GM03348 (cell line): ENCODE results near the gene KATNB1.

Source experiments
- DNase-seq: peaks from one replicate; pipeline ENCODE4 v3.0.0; 2012; ENCODE audit warnings: low spot score

The KATNB1 gene, protein sequence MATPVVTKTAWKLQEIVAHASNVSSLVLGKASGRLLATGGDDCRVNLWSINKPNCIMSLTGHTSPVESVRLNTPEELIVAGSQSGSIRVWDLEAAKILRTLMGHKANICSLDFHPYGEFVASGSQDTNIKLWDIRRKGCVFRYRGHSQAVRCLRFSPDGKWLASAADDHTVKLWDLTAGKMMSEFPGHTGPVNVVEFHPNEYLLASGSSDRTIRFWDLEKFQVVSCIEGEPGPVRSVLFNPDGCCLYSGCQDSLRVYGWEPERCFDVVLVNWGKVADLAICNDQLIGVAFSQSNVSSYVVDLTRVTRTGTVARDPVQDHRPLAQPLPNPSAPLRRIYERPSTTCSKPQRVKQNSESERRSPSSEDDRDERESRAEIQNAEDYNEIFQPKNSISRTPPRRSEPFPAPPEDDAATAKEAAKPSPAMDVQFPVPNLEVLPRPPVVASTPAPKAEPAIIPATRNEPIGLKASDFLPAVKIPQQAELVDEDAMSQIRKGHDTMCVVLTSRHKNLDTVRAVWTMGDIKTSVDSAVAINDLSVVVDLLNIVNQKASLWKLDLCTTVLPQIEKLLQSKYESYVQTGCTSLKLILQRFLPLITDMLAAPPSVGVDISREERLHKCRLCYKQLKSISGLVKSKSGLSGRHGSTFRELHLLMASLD

DNA sequence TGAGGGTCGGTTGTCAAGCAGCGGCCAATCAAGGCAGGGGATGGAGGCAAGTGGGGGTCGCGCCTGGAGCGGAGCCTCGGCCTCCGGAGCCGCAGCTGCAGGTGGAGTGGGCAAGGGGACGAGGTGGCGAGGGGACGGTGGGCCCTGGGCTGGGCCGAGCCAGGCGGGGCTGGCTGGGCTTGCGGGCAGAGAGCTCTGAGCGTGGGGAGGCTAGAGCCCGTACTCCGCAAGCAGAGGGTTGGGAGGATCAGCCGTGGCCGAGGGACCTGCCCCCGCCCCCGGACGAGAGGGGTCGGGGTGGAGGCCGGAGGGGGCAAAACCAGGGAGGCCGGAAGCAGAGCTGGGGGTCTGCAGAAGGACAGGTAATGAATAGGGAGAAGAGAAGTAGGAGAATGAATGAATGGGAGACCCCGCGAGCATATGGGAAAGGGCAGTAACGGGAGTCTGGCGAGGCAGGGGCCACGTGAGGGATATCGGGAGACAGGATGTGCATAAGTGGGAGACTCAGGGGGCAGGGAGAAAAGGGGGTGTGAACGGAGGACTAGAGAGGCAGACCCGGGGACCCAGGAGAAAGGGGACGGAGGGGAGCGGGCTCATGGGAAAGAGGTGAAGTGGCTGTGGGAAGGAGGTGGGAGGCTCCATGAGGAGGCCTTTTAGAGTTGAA is at the start of gene KATNB1:
KATNB1 (plus strand) TSS at position 16 of the 664 bp plus-strand sequence. CDS start 1,474 bp downstream, outside the sequence.
- no peak for DNase-seq

DNA sequence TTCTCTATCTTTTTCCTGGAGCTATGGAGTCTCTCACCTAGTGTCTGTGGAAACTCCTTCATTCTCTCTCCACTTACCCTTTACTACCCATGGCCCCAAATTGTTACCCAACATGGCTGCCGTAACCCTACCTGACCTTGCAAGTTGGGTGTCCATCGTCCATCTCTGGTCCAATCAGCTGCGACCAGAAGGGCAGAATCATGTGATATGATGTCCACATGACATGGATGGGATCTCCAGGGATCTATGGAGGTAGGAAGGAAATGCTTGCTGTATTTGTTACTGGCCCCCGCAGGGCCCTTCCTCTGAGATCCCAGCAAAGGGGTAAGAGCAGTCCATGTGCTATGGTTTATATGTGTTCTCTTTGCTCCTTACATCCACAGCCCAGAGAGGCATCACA is 49.0 kb upstream of the KATNB1 start:
- DNase-seq = no peak

DNA sequence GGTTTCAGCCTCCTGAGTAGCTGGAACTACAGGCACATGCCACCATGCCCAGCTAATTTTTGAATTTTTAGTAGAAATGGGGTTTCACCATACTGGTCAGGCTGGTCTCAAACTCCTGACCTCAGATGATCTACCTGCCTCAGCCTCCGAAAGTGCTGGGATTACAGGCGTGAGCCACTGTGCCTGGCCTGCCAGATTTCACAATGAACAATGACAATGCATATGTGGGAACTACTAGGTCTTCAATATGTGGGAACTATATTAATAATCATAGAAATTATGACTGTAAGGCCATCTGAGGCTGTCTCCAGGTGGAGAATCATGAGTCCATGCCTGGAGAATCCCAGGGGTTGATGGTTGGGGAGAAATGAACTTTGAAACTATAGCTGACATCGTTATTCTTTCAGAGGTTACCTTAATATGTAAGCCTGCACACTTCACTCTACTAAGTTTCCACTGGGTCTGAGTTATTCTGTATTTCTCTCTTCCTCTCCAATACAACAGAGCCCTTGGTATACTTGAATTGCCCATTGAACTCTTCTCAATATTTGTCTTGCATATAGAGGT is 48.1 kb upstream of the KATNB1 start:
- no peak for DNase-seq

DNA sequence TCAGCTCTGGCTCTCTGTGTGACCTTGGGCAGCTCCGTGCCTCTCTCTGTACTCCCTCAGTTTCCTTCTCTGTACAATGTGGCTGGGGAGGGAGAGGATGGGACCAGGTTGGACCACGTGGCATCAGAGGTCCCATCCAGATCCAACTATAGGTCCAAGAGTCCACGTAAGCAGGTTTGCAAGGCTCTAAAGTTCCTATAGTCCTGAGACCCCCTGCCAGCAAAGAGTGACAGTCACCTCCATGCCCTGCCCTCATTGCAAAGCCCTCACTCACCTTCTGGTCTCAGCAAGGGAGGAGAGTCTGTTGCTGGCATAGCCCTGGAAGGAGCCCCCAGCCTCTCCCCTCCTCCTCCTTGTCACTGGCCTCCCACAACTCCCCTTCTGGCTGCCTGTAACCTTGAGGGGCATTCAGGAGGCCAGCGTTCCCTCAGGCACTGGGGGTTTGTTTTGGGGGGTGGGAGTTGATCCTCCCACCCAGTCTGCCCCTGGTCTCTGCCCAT is 47.0 kb upstream of the KATNB1 start:
- DNase-seq = no peak

DNA sequence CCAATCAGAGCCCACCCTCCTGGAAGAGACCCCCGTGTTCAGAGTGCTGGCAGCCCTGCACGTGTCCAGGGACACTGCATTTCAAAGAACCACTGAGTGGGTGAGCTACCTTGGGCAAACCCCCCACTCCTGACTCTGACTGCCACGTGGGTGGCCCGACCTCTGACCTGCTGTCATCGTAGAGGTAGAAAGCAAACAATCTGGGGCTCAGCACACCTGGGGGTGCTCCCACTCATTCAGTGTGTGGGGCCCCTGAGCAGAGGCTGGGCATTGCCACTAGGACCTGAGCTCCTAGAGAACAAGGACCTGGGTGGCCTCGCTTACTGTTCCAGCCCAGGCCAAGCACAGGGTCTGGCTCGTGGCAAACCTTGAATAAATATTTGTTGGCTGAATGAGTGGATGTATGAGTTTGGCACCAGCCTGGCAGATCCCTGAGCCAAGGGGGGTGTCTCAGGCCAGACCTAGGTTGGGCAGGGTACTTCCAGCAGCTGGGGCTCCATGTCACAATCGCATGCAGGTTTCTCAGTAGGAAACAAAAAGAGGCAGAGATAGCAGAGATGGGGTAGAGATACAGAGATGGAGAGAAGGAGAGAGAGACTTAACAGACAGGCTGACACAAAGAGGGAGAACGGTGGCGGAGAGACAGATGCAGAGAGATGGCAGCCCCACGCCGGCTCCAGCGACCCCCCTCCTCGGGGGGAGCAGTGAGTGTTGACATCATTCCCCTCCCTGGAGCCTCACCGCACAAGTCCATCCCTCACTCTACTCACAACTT is 46.4 kb upstream of the KATNB1 start:
- no peak for DNase-seq

DNA sequence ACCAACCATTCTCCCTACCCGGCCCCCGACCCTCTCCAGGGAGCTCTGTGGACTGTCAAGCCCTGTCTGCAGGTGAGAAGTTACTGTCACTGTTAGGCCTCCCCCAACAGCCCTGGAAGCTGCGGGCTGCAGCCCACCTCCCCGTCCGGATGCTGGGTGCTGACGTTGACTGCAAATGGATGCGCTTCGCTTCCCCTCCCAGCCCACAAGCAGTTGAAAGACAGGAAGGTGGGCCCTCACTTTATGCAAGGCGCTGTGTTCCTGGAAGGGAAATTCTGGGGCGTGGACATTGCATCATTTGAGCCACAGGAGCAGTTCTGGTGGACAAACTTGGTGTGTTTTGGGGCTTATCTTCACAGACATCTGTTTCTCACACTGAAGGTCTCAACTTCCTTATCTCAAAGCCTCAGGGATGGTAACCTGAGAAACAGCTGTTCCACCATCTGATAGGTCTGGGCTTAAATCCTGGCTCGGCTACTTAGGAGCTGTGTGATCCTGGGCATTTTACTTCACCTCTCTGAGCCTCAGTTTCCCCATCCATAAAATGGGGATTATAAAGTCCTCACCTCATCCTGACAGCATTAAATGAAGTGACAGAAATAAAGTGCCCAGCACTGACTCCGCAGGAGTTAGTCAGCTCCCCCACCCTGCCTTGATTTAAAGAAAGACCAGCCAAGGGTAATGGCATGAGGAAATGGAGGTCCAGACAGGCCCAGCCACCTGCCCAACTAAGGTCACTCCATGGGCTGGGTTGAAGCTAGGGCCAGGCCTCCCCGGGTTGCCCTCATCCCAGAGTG is 45.6 kb upstream of the KATNB1 start:
- no peak for DNase-seq

DNA sequence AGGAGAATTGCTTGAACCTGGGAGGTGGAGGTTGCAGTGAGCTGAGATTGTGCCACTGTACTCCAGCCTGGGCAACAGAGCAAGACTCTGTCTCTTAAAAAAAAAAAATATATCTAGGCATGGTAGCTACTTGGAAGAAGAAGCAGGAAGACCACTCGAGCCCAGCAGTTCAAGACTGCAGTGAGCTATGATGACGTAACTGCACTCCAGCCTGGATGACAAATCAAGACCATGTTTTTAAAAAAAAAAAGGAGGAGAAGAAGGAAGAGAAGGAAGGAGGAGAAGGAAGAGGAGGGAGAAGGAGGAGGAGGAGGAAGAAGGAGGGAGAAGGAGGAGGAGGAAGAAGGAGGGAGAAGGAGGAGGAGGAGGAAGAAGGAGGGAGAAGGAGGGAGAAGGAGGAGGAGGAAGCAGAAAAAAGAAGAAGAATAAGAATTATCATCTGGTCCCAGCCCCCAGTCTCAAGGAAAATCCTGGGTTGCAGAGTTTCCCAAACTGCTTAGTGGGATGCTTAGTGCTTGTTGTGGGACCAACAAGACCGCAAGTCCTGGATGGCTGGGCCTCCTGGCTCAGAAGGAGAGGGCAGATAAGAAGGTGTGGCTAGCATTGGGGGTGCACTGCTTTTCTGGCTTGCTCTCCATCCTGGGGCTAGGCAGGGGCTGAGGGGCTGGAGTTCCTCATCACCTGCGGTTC is 44.6 kb upstream of the KATNB1 start:
- DNase-seq = no peak

DNA sequence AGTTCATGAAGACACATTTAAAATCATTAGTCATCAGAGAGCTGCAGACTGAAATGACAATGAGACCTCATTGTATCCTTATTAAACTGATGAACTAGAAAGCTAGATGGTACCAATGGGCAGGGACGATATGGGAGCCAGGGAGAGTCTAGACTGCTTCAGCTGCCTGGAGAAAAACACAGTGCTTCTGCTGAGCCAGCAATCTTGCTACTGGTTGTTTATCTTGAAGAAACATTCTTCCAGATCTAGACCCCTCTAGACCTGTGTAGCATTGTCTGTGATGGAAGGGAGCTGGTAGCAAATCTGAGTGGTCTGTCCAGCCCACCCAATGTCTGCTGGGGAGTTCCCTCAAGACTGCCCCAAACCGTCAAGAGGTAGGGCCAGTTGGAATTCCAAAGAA is 42.9 kb upstream of the KATNB1 start:
- no peak for DNase-seq

DNA sequence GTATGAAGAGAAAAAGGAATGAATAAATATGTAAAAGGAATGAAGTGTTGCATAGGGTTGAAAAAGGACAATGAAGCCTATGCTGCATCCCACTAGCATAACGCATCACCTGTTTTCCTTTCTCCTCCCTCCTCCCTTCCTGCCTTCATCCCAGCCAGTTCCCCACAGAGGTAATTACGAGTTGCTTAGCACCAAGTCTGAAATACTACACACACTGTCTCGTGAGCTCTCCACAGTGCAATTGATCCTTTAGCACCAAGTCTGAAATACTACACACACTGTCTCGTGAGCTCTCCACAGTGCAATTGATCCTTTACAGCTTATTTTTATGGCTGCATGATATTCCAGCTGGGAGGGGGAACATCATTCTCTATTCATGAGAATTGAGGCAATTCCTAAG is 42.0 kb upstream of the KATNB1 start:
- DNase-seq = no peak

DNA sequence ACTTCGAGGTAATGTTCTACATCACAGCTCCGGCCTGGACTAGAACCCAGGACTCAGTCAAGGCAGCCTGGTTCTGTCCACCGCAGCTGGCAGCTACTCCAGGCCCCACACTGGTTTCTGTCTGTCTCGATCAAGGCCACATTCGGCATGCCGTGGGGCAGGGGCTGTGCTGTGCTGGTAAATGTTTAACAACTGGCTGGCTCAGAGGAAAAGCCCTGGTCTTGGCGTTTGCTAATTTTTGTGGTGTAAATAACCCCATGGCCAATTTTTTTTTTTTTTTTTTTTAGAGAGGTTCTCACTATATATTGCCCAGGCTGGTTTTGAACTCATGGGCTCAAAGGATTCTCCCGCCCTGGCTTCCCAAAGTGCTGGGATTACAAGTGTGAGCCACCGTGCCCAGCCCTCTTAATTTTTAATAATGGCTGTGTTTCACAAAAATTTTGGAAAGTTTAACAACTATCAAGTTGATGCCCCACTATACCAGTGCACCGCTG is 41.3 kb upstream of the KATNB1 start:
- no peak for DNase-seq

DNA sequence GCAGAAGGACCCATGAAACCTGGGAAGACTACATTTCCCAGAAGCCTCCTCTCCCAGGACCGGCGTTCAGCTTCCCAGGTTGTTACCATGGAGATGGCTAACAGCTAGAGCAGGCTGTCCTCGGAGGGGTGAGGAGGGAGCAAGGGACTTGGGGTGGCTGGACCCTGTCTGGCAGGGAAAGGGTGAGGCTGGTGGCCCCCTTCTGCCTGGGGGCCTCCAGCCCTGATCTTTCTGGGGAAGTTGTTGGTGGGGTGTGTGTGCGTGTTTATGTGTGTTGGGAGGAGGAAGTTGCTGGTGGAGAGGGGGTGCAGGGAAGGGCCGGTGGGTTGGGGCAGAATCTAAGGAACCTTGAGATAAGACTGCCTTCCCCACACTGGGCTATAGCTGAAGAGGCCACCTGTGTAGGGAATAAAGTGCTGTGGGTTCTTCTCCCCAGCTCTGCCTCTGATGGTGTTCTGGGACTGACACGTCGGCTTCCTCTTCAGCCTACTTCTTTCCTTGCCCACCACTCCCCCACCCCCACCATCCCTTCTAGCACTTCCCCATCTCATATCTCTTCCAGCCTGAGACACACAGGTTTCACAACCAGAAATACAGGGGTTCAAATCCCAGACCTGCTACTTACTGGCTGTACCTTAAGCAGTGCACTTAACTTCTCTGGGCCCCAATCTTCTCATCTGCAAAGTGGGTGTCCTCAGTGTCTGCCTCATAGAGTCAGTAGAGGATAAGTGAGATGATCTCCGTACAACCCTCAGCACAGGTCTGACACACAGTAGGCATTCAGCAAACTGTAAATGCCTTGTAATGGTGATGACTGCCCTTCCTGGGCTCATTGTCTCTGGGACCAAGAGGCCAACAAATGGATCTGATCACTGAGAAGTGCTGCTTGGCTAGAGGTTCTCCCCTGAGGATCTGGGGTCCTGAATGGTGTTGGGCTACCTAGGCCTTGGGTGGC is 40.6 kb upstream of the KATNB1 start, which contains the start of gene DRC7:
DRC7 (plus strand) TSS at position 82 of the 955 bp plus-strand sequence. CDS start 3,144 bp downstream, outside the sequence.
- no peak for DNase-seq

DNA sequence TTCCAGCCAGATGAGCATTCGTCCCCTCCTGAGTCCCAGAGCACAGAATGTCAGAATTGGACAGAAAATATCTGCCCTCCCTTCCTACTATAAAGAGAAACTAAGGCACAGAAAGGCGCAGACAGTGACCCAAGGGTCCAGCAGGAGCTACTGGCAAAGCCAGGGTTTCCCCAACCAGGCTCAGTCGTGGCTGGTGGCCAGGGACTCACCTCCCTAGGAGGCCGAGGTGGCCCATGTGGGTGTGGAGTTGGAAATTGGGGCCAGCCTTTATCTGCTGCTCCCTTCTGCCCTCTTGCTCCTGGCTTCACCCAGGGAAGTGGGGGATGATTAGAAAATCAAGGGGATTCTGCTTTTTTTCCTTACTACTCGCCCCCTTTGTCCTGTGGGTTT is 39.9 kb upstream of the KATNB1 start:
- no peak for DNase-seq

DNA sequence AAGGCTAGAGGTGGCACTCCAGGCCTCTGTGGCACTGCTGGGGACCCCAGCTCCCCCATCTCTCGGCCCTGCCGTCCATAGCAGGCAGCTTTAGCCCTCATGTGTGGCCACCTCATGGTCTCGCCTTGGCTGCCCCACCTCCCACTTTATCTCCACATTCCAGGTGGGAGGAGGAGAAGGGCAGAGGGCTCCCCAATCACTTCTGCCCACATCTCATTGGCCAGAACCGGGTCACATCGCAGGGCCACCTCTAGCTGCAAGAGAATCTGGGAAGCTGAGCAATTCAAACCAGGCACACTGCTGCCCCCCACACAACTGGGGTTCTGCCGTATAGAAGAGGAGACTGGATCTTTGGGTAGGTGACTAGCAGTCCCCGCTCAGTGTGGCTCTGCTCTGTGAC is 39.3 kb upstream of the KATNB1 start:
- DNase-seq = no peak

DNA sequence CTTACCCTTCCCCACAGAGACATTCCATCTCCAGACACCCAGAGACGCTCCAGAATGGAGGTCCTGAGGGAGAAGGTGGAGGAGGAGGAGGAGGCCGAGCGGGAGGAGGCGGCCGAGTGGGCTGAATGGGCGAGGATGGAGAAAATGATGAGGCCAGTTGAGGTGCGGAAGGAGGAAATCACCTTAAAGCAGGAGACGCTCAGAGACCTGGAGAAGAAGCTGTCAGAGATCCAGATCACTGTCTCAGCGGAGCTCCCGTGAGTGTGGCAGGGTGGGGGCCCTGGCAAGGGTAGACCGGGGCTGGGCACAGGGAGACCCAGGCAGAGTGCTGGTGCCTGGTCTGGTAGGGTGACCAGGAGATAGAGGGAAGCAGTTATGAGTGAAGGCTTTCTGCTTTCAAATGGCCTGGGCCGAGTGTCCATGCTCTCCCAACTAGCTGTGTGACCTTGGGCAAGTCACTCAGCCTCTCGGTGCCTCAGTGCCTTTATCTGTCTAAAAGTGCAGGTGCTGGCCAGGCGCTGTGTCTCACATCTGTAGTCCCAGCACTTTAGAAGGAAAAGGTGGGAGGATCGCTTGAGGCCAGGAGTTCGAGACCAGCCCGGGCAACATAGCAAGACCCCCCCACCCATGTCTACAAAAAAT is 37.6 kb upstream of the KATNB1 start:
- no peak for DNase-seq

DNA sequence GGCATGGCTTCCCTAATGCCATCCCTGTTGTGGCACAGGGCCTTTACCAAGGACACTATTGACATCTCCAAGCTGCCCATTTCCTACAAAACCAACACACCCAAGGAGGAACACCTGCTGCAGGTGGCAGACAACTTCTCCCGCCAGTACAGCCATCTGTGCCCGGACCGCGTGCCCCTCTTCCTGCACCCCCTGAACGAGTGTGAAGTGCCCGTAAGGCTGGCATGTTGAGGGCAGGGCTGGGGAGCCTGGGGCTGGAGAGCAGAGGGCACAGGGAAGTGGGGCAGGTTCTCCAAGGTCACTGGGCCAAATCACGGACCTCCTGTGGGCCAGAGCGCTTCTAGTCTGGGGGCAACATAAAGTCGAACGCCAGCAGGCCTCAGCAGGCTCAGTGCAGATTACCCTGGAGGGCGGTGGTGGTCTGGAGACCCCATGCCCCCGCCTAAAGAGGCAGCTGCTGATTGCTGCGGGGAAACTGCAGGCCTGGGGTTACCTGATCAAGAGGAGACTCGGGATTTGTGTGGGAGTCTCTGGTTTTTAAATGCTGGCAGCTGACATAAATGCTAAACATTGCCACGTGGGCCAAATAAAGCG is 36.7 kb upstream of the KATNB1 start:
- no peak for DNase-seq

DNA sequence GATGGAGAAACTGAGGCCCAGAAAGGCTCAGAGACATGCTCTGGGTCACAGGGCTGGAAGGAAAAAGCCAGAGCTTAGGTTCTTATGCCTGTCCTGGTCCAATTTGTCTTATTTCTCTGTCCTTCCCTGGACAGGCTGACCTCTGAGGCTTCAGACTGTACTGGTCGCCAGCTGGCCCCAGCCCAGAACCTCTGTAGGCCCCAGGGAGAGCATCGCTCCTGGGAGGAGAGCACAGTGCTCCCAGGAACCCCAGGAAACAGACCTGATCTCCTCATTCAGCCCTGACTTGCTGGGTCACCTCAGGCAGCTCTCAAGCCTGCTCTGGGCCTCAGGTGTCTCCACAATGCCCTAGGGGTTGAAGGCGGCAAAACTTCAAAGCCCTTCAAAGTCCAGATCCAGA is 36.1 kb upstream of the KATNB1 start:
- no peak for DNase-seq

DNA sequence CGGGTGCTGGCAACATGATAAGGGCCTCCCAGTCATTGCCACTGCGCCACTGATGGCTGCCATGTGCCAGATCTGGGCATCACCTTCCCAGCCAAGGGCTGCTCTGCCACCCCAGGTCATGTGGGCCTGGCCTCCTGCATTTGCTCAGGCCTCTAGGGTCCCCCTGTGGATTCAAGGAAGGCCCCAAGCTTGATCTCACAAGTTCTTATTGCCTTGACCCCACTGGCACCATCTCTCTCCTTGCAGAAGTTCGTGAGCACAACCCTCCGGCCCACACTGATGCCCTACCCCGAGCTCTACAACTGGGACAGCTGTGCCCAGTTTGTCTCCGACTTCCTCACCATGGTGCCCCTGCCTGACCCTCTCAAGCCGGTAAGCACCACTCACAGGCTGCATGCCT is 35.7 kb upstream of the KATNB1 start:
- no peak for DNase-seq
